Tibial artery (tissue), 4 donors: ENCODE results near the gene GLA.
A peak's percentile ranks its signal among the peaks of the same experiment; 100 is the strongest.

Source experiments
- DNase-seq, 2 donors: peaks; one replicate each; pipeline ENCODE4 v3.0.0-alpha.2; 2019
- H3K27ac ChIP-seq, 2 donors: fragments of 200-600 bp; sonication (generic) in 1 of 2; 1 replicate in 1 of 2; 2 replicates in 1 of 2; pipeline ENCODE4 v1.5.1; 2018 to 2019; ENCODE audit warnings: mild to moderate bottlenecking in 1 of 2
- H3K27me3 ChIP-seq, 2 donors: fragments of 200-600 bp; sonication (generic) in 1 of 2; one replicate each; pipeline versions ENCODE4 v1.5.1 to v1.6.0; 2016 to 2019
- H3K36me3 ChIP-seq, 3 donors: fragments of 200-600 bp; sonication (generic) in 2 of 3; one replicate each; pipeline ENCODE4 v1.5.1; 2016 to 2019; ENCODE audit warnings: mild to moderate bottlenecking in 2 of 3
- H3K4me1 ChIP-seq, 4 donors: fragments of 200-600 bp; sonication (generic) in 2 of 4; 1 replicate in 3 of 4; 2 replicates in 1 of 4; pipeline ENCODE4 v1.5.1; 2016 to 2019
- H3K4me3 ChIP-seq, 2 donors: fragments of 200-600 bp; sonication (generic) in 1 of 2; 1 replicate in 1 of 2; 2 replicates in 1 of 2; pipeline ENCODE4 v1.5.1; 2018 to 2019; ENCODE audit warnings: mild to moderate bottlenecking in 2 of 2
- H3K9me3 ChIP-seq, 3 donors: fragments of 200-600 bp; sonication (generic) in 1 of 3; one replicate each; pipeline ENCODE4 v1.5.1; 2016 to 2019
- CTCF ChIP-seq, 2 experiments: fragments of 200-600 bp in 1 of 2; fragments of 450-650 bp in 1 of 2; IDR thresholded peaks; one replicate each; pipeline ENCODE4 v1.5.1; 2017 to 2019; ENCODE audit warnings: antibody characterized with exemption in 2 of 2, mild to moderate bottlenecking in 1 of 2, moderate library complexity in 1 of 2
- intact Hi-C: fragments of 100-400 bp; cut with DNase I; formaldehyde crosslinking; loops from one replicate; pipeline ENCODE4 v1.15.0; 2023; ENCODE audit warnings: low total_unique reads

The GLA gene

GRCh38 chrX:101417981-101418841, 10.5 kb upstream of the GLA start:
- Histone ChIP-seq H3K9me3 (no peaks in the 10 kb centered on the region), H3K36me3 (peaks cover 0 to under 1% (median 0%) of the 10 kb centered on the region in 3 donors), H3K4me3 (peak overlapping the region; percentile 68), H3K27ac (peak overlapping the region; percentile 95 to 97), H3K4me1 (peaks cover 0 to 27% (median 6%) of the 10 kb centered on the region in 4 donors), H3K27me3 (no peaks in the 10 kb centered on the region)
- intact Hi-C loops, result loop anchor here (5.0 kb wide), 1 partner anchor 379 kb away; no protein-coding TSS in a partner anchor
- no peak for TF ChIP-seq CTCF (IDR thresholded peaks at IDR 0.05)
- peak; percentile 53 to 78 for DNase-seq

GRCh38 chrX:101417190-101417589, 9.5 kb upstream of the GLA start:
- no peak overlapping the region for H3K4me3 ChIP-seq
- intact Hi-C loops, result loop anchor here (5.0 kb wide), 1 partner anchor 380 kb away; no protein-coding TSS in a partner anchor
- no peaks in the 10 kb centered on the region for H3K9me3 ChIP-seq
- no peaks in the 10 kb centered on the region for H3K27me3 ChIP-seq
- peak overlapping the region; percentile 95 to 97 for H3K27ac ChIP-seq
- no peak for DNase-seq
- TF ChIP-seq CTCF (IDR thresholded peaks at IDR 0.05), result no peak
- peaks cover 0 to 33% (median 6%) of the 10 kb centered on the region in 4 donors for H3K4me1 ChIP-seq
- H3K36me3 ChIP-seq, result peaks cover 0 to 5% (median 3%) of the 10 kb centered on the region in 3 donors

GRCh38 chrX:101416691-101417090, 9.0 kb upstream of the GLA start:
- H3K36me3 ChIP-seq, result peaks cover 0 to 5% (median 4%) of the 10 kb centered on the region in 3 donors
- no peaks in the 10 kb centered on the region for H3K27me3 ChIP-seq
- H3K4me3 ChIP-seq, result no peak overlapping the region
- no peak for DNase-seq
- no peaks in the 10 kb centered on the region for H3K9me3 ChIP-seq
- intact Hi-C loops, result loop anchor here (5.0 kb wide), 1 partner anchor 381 kb away; no protein-coding TSS in a partner anchor
- peaks cover 0 to 38% (median 6%) of the 10 kb centered on the region in 4 donors for H3K4me1 ChIP-seq
- no peak overlapping the region for H3K27ac ChIP-seq
- TF ChIP-seq CTCF (IDR thresholded peaks at IDR 0.05), result no peak

- no peak for DNase-seq
- Histone ChIP-seq H3K36me3 (peaks cover 0 to 5% (median 4%) of the 10 kb centered on the region in 3 donors), H3K4me3 (no peak overlapping the region), H3K4me1 (peaks cover 0 to 49% (median 6%) of the 10 kb centered on the region in 4 donors), H3K27me3 (no peaks in the 10 kb centered on the region), H3K9me3 (no peaks in the 10 kb centered on the region), H3K27ac (peak overlapping the region; percentile 59 to 70)
- TF ChIP-seq CTCF (IDR thresholded peaks at IDR 0.05), result peak; percentile 53 to 62
- intact Hi-C loops, result loop anchor here (5.0 kb wide), 1 partner anchor 382 kb away; no protein-coding TSS in a partner anchor
Observed at GRCh38 chrX:101415180-101416145, 7.7 kb upstream of the GLA start.

GRCh38 chrX:101411984-101412383, 4.3 kb upstream of the GLA start:
- no peak for TF ChIP-seq CTCF (IDR thresholded peaks at IDR 0.05)
- peaks cover 0 to 51% (median 3%) of the 10 kb centered on the region in 4 donors for H3K4me1 ChIP-seq
- intact Hi-C loops, result no loop called here
- no peak for DNase-seq
- no peak overlapping the region for H3K4me3 ChIP-seq
- H3K36me3 ChIP-seq, result peaks cover 0 to 5% (median 4%) of the 10 kb centered on the region in 3 donors
- no peaks in the 10 kb centered on the region for H3K9me3 ChIP-seq
- H3K27ac ChIP-seq, result no peak overlapping the region
- no peaks in the 10 kb centered on the region for H3K27me3 ChIP-seq
